K562 (cell line): ENCODE measurements around the gene CDK5RAP3. TPM values are rescaled to one million over a fixed set of nuclear protein-coding genes. Genes with fewer than 3 reads are reported as not detected.

Source experiments
- AFF4 ChIP-seq: sonication (generic); formaldehyde crosslinking; IDR thresholded peaks from 2 replicates; pipeline ENCODE4 v1.8.0; 2023; ENCODE audit warnings: mild to moderate bottlenecking, missing genetic modification reagents
- CREM ChIP-seq: IDR thresholded peaks from 2 replicates; pipeline ENCODE4 v1.6.1; 2014; ENCODE audit warnings: antibody characterized with exemption, low read depth
- EHMT2 ChIP-seq: fragments of 450-650 bp; IDR thresholded peaks from 2 replicates; pipeline ENCODE4 v1.6.1; 2018; ENCODE audit warnings: antibody characterized with exemption
- ESRRB ChIP-seq: fragments of 250-450 bp; sonication (Bioruptor Pico); IDR thresholded peaks from 2 replicates; pipeline ENCODE4 v1.5.0; 2020; ENCODE audit warnings: mild to moderate bottlenecking, moderate library complexity, borderline replicate concordance
- KAT2B ChIP-seq: IDR thresholded peaks from one replicate; pipeline ENCODE4 v1.6.1; 2012; ENCODE audit warnings: low read depth, mild to moderate bottlenecking, control low read depth, inconsistent platforms, low read length, moderate library complexity
- PHF21A ChIP-seq: fragments of 450-650 bp; IDR thresholded peaks from 2 replicates; pipeline ENCODE4 v1.6.1; 2017; ENCODE audit warnings: low read depth, borderline replicate concordance
- POU5F1 ChIP-seq: fragments of 150-350 bp; IDR thresholded peaks from 2 replicates; pipeline ENCODE4 v1.6.1; 2014; ENCODE audit warnings: borderline replicate concordance, low read length, low read depth, mild to moderate bottlenecking; ENCODE audit not compliant: partially characterized antibody
- STAG1 ChIP-seq: sonication (generic); formaldehyde crosslinking; IDR thresholded peaks from 2 replicates; pipeline ENCODE4 v1.5.0; 2020; ENCODE audit warnings: missing genetic modification reagents, borderline replicate concordance
- STAT6 ChIP-seq: sonication (generic); formaldehyde crosslinking; IDR thresholded peaks from 2 replicates; pipeline ENCODE4 v1.8.1; 2023; ENCODE audit warnings: mild to moderate bottlenecking, missing genetic modification reagents
- TCF7 ChIP-seq: sonication (generic); IDR thresholded peaks from 2 replicates; pipeline ENCODE4 v1.6.1; 2016; ENCODE audit warnings: antibody characterized with exemption, borderline replicate concordance
- TEAD1 ChIP-seq, 2 experiments: fragments of 450-650 bp in 1 of 2; sonication (generic) in 1 of 2; formaldehyde crosslinking; IDR thresholded peaks; 2 replicates each; pipeline versions ENCODE4 v1.4.0 to v1.8.0; 2020 to 2022; ENCODE audit warnings: mild to moderate bottlenecking in 2 of 2, missing genetic modification reagents in 1 of 2
- ZNF318 ChIP-seq, 2 experiments: fragments of 450-650 bp; IDR thresholded peaks; 2 replicates each; pipeline ENCODE4 v1.6.1; 2016; ENCODE audit warnings: mild to moderate bottlenecking in 2 of 2, borderline replicate concordance in 1 of 2, low read depth in 1 of 2, moderate library complexity in 1 of 2
- polyA plus RNA-seq, 8 experiments: library from polyadenylated mRNA; depleted of rRNA in 4 of 8; stranded (reverse) in 5 of 8; unstranded in 3 of 8; fragments of >200 nt; fragmentation: Nextera tagmentation in 2 of 8; fragmentation: Illumina TruSeq in 1 of 8; extraction: Ambion mirVana in 2 of 8; extraction: Trizol in 1 of 8; gene quantifications; 2 replicates each; pipeline versions ENCODE4 v1.2.1 to v1.2.3, GENCODE V29; 2011 to 2014; ENCODE audit warnings: inconsistent platforms in 1 of 8, missing spikeins in 1 of 8
- total RNA-seq, 7 experiments: library from RNA; depleted of rRNA in 6 of 7; stranded (reverse); fragments of >200 nt in 6 of 7; fragmentation: Illumina TruSeq in 2 of 7; extraction: Trizol in 2 of 7; gene quantifications; 2 replicates each; pipeline versions ENCODE4 v1.2.1 to v1.2.3, GENCODE V29; 2011 to 2021; ENCODE audit warnings: low replicate concordance in 1 of 7

Gene CDK5RAP3
- total and polyA plus RNA-seq, 9 of the 15 experiments (the other 6 are each of a cell fraction or from before 2014, with no cell fraction given), result 44.2 to 202 (median 91.5) TPM

- no peak for TF ChIP-seq ZNF318 (IDR thresholded peaks at IDR 0.05; ENCODE audit: borderline replicate concordance in 1 of 2, low read depth in 1 of 2)
- no peak for TF ChIP-seq EHMT2
- TF ChIP-seq POU5F1, result no peak
- 0 out of 4 replicates have a peak, but pooled peaks of 1 of the 2 experiments have one; percentile 11 for TF ChIP-seq TEAD1 (CRISPR knock-in tag; IDR thresholded peaks at IDR 0.05)
- TF ChIP-seq PHF21A, result no peak
- TF ChIP-seq CREM, result peak; percentile 35; the same call in 1 of the 2 replicates
- no peak for TF ChIP-seq ESRRB (CRISPR knock-in tag)
- peak; percentile 94; the same call in 1 of the 2 replicates for TF ChIP-seq TCF7
- no peak for TF ChIP-seq KAT2B
- TF ChIP-seq STAG1, result no peak
- no peak for TF ChIP-seq AFF4 (CRISPR knock-in tag)
- TF ChIP-seq STAT6 (CRISPR knock-in tag), result no peak
Observed at GRCh38 chr17:47935961-47936360, 35.0 kb upstream of the CDK5RAP3 start (continued).
